ENCODE measurements around the gene ROBO3. TPM values are rescaled to one million over a fixed set of nuclear protein-coding genes. Genes with fewer than 3 reads are reported as not detected.

The ROBO3 gene
- total and polyA plus RNA-seq, 9 donors = 15.9 to 33.6 (median 25.9) TPM

- no peak for DNase-seq
- H3K36me3 ChIP-seq (ENCODE audit: control insufficient read depth, insufficient read depth, low read length) = no peaks in the 10 kb centered on the region
- no peak overlapping the region for H3K27ac ChIP-seq (ENCODE audit: low read length)
- no peaks in the 10 kb centered on the region for H3K9me3 ChIP-seq (replicated peaks; ENCODE audit: control insufficient read depth, low read depth, low read length)
- WGBS (ENCODE audit: insufficient coverage) = 2% methylated on average over 6 of the region's 8 CpGs
- H3K27me3 ChIP-seq (ENCODE audit: control insufficient read depth, insufficient read depth, low read length) = peaks cover 89% of the 10 kb centered on the region
- no peak overlapping the region for H3K4me3 ChIP-seq (ENCODE audit: low read length)
- H3K4me1 ChIP-seq (ENCODE audit: control insufficient read depth, insufficient read depth, low read length) = peaks cover 25% of the 10 kb centered on the region
Measured at GRCh38 chr11:124843616-124843910, 21.7 kb upstream of the ROBO3 start.

- no peaks in the 10 kb centered on the region for H3K9me3 ChIP-seq (replicated peaks; ENCODE audit: control insufficient read depth, low read depth, low read length)
- H3K27ac ChIP-seq (ENCODE audit: low read length) = no peak overlapping the region
- peaks cover 16% of the 10 kb centered on the region for H3K4me1 ChIP-seq (ENCODE audit: control insufficient read depth, insufficient read depth, low read length)
- WGBS (ENCODE audit: insufficient coverage) = 4% methylated on average over 3 of the region's 8 CpGs
- no peaks in the 10 kb centered on the region for H3K36me3 ChIP-seq (ENCODE audit: control insufficient read depth, insufficient read depth, low read length)
- no peak for DNase-seq
- H3K4me3 ChIP-seq (ENCODE audit: low read length) = no peak overlapping the region
- peaks cover 87% of the 10 kb centered on the region for H3K27me3 ChIP-seq (ENCODE audit: control insufficient read depth, insufficient read depth, low read length)
Measured at GRCh38 chr11:124844664-124845079, 20.6 kb upstream of the ROBO3 start.

DNA sequence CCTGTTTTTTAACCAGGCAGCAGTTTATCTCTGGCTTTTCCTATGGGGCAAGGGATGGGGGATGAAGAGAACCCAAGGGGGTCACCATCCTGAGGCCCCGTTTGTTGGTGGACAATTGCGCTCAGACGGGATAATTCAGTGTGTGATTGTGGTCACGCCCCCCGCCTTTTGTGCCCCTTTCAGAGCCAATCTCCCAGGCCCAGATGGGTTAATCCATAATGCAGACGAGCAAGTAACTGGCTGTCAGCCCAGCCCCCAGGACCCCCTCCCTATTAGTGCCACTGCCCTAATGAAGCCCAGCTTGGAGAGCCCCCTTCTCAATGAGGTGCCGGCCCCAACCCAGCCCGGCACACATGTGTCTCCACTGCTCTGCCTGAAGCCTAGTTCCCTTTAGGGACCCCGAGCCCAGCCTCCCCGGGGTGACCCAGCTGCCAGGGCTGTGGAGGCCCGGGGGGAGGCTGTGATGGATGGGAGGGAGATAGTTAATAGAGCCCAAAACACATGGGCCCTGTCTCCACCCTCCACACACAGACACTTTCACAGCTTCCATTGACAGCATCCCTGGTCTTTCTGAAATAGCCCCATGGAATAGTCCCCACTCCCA lies 19.1 kb upstream of the ROBO3 start:
- H3K27me3 ChIP-seq (ENCODE audit: control insufficient read depth, insufficient read depth, low read length) = peaks cover 78% of the 10 kb centered on the region
- H3K36me3 ChIP-seq (ENCODE audit: control insufficient read depth, insufficient read depth, low read length) = no peaks in the 10 kb centered on the region
- H3K9me3 ChIP-seq (replicated peaks; ENCODE audit: control insufficient read depth, low read depth, low read length) = no peaks in the 10 kb centered on the region
- H3K4me3 ChIP-seq (ENCODE audit: low read length) = no peak overlapping the region
- 6% methylated on average over 3 of the region's 11 CpGs for WGBS (ENCODE audit: insufficient coverage)
- peaks cover 12% of the 10 kb centered on the region for H3K4me1 ChIP-seq (ENCODE audit: control insufficient read depth, insufficient read depth, low read length)
- H3K27ac ChIP-seq (ENCODE audit: low read length) = no peak overlapping the region
- DNase-seq = no peak

DNA sequence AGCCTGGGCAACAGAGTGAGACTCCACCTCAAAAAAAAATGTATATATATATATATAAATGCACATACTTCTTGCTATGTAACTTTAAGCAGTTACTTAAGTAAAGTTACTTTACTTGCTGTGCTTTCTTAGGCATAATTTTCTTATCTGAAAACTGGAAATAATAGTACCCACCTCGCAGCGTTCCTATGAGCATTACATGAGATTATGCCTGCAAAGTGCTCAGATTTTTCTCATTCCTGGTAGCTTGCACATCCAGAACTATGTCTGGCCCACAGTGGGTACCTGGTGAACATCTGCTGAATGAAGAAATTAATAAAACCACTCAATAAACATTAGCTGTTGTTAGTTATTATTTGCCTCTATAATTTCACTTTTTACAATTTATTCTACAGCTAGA lies 6.1 kb upstream of the ROBO3 start:
- WGBS (ENCODE audit: insufficient coverage) = no CpG with 5 or more reads among the region's 2 CpGs
- peaks cover 59% of the 10 kb centered on the region for H3K27me3 ChIP-seq (ENCODE audit: control insufficient read depth, insufficient read depth, low read length)
- H3K4me3 ChIP-seq (ENCODE audit: low read length) = no peak overlapping the region
- no peak for DNase-seq
- no peaks in the 10 kb centered on the region for H3K36me3 ChIP-seq (ENCODE audit: control insufficient read depth, insufficient read depth, low read length)
- no peak overlapping the region for H3K27ac ChIP-seq (ENCODE audit: low read length)
- H3K4me1 ChIP-seq (ENCODE audit: control insufficient read depth, insufficient read depth, low read length) = peaks cover 10% of the 10 kb centered on the region
- no peaks in the 10 kb centered on the region for H3K9me3 ChIP-seq (replicated peaks; ENCODE audit: control insufficient read depth, low read depth, low read length)

DNA sequence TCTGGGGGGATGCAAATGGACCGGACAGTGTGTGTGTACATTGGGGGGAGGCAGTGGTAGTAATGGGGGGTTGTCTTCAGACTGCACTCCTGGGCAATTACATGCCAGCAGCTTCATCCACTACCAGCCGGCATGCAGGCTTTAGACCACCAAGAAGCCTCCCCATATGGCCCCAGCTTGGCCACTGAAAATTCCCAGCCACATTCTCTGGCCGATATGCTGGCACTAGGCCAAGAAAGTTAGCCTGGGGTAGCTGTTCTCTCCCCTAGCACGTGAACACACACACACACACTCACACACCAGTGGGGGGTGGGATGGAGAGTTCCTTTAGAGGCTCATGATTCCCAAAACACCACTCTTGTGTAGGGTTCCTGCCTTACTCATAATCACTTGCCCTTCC lies 3.6 kb upstream of the ROBO3 start:
- no peak overlapping the region for H3K27ac ChIP-seq (ENCODE audit: low read length)
- no peak for DNase-seq
- peaks cover 29% of the 10 kb centered on the region for H3K4me1 ChIP-seq (ENCODE audit: control insufficient read depth, insufficient read depth, low read length)
- WGBS (ENCODE audit: insufficient coverage) = 0% methylated on average over 1 of the region's 4 CpGs
- H3K4me3 ChIP-seq (ENCODE audit: low read length) = no peak overlapping the region
- no peaks in the 10 kb centered on the region for H3K36me3 ChIP-seq (ENCODE audit: control insufficient read depth, insufficient read depth, low read length)
- H3K27me3 ChIP-seq (ENCODE audit: control insufficient read depth, insufficient read depth, low read length) = peaks cover 77% of the 10 kb centered on the region
- no peaks in the 10 kb centered on the region for H3K9me3 ChIP-seq (replicated peaks; ENCODE audit: control insufficient read depth, low read depth, low read length)

- no peak overlapping the region for H3K27ac ChIP-seq (ENCODE audit: low read length)
- H3K9me3 ChIP-seq (replicated peaks; ENCODE audit: control insufficient read depth, low read depth, low read length) = no peaks in the 10 kb centered on the region
- H3K4me3 ChIP-seq (ENCODE audit: low read length) = peak overlapping the region; percentile 27
- H3K36me3 ChIP-seq (ENCODE audit: control insufficient read depth, insufficient read depth, low read length) = no peaks in the 10 kb centered on the region
- peak; percentile 74 for DNase-seq
- WGBS (ENCODE audit: insufficient coverage) = 2% methylated on average over 25 of the region's 31 CpGs
- H3K27me3 ChIP-seq (ENCODE audit: control insufficient read depth, insufficient read depth, low read length) = peaks cover 86% of the 10 kb centered on the region
- peaks cover 32% of the 10 kb centered on the region for H3K4me1 ChIP-seq (ENCODE audit: control insufficient read depth, insufficient read depth, low read length)
Measured at GRCh38 chr11:124863137-124863825, 2.0 kb upstream of the ROBO3 start.

GRCh38 chr11:124863826-124864165 lies 1.4 kb upstream of the ROBO3 start:
- Histone ChIP-seq H3K27me3 (ENCODE audit: control insufficient read depth, insufficient read depth, low read length) (peaks cover 90% of the 10 kb centered on the region), H3K9me3 (replicated peaks; ENCODE audit: control insufficient read depth, low read depth, low read length) (no peaks in the 10 kb centered on the region), H3K4me1 (ENCODE audit: control insufficient read depth, insufficient read depth, low read length) (peaks cover 35% of the 10 kb centered on the region), H3K27ac (ENCODE audit: low read length) (no peak overlapping the region), H3K36me3 (ENCODE audit: control insufficient read depth, insufficient read depth, low read length) (no peaks in the 10 kb centered on the region), H3K4me3 (ENCODE audit: low read length) (no peak overlapping the region)
- peak; percentile 15 for DNase-seq
- 3% methylated on average over 3 of the region's 9 CpGs for WGBS (ENCODE audit: insufficient coverage)

- peaks cover 41% of the 10 kb centered on the region for H3K4me1 ChIP-seq (ENCODE audit: control insufficient read depth, insufficient read depth, low read length)
Measured at GRCh38 chr11:124864176-124864891, 898 bp upstream of the ROBO3 start.

DNA sequence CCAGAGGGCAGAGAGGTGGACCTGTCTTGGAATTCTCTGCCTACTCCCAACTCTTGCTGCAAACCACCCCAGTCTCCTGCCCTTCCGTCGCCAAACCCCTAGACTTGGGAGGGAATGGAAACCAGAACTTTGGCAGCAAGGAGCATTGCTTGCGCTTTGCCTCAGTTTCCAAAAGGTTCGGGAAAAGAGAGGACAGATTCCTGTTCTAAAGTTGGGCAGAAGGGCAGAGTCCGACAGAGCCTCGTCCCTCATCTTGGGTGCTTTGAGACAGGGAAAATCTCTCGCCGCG lies 396 bp upstream of the ROBO3 start:
- no peaks in the 10 kb centered on the region for H3K36me3 ChIP-seq (ENCODE audit: control insufficient read depth, insufficient read depth, low read length)
- no peaks in the 10 kb centered on the region for H3K9me3 ChIP-seq (replicated peaks; ENCODE audit: control insufficient read depth, low read depth, low read length)
- WGBS (ENCODE audit: insufficient coverage) = 6% methylated on average over 7 of the region's 9 CpGs
- no peak overlapping the region for H3K27ac ChIP-seq (ENCODE audit: low read length)
- H3K4me1 ChIP-seq (ENCODE audit: control insufficient read depth, insufficient read depth, low read length) = peaks cover 42% of the 10 kb centered on the region
- H3K4me3 ChIP-seq (ENCODE audit: low read length) = no peak overlapping the region
- H3K27me3 ChIP-seq (ENCODE audit: control insufficient read depth, insufficient read depth, low read length) = peaks cover 94% of the 10 kb centered on the region
- DNase-seq = no peak

More at GRCh38 chr11:124864176-124864891, 898 bp upstream of the ROBO3 start:
- no peaks in the 10 kb centered on the region for H3K36me3 ChIP-seq (ENCODE audit: control insufficient read depth, insufficient read depth, low read length)
- H3K27ac ChIP-seq (ENCODE audit: low read length) = no peak overlapping the region
- H3K9me3 ChIP-seq (replicated peaks; ENCODE audit: control insufficient read depth, low read depth, low read length) = no peaks in the 10 kb centered on the region
- peaks cover 92% of the 10 kb centered on the region for H3K27me3 ChIP-seq (ENCODE audit: control insufficient read depth, insufficient read depth, low read length)
- WGBS (ENCODE audit: insufficient coverage) = 12% methylated on average over 10 of the region's 18 CpGs
- no peak for DNase-seq
- H3K4me3 ChIP-seq (ENCODE audit: low read length) = no peak overlapping the region

DNA sequence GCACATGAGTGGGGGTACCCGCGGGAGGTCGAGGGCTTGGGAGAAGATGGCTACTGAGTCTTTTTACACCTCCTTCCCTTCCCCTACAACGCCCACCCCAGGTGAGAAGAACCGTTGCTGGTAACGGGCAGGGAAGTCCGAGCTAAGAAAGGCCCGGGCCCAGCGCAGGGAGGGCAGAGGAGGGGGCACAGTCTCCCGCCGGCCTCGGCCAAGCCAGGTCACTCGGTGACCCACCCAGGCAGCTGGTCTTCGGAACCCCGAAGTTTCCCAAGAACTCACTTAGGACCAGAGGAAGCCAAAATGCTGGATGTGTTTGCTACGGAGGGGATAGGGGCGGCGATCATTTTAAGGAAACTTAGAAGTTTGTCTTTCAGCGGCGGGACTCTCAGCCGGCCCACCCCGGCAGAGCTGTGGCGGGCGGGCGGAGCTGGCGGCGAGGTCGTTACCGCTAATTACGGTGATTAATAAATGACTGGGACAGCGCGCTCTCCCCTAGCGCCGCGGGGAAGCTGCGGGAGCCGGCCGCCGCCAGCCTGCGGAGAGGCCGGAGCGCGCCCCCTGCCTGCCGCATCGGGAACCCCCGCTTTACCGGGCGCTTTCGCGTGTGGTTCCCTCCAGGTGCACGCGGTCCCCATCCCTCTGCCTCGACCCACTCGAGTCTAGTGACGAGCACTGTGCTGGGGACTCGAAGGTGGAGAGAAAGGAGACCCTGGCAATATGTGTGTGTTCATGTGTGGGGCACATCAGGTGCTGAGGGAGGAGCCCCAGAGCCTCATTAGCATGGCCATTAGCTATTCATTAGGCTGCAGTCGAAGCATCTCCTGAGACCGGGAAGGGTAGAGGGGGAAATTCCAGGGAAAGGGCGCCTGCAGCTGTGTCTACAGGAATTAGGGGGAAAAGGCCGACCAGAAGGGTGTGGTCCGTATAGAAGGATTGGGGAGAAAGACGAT lies 945 bp downstream of the ROBO3 start:
- Histone ChIP-seq H3K27ac (ENCODE audit: low read length) (no peak overlapping the region), H3K9me3 (replicated peaks; ENCODE audit: control insufficient read depth, low read depth, low read length) (no peaks in the 10 kb centered on the region), H3K4me1 (ENCODE audit: control insufficient read depth, insufficient read depth, low read length) (peaks cover 42% of the 10 kb centered on the region), H3K4me3 (ENCODE audit: low read length) (peak overlapping the region; percentile 24), H3K27me3 (ENCODE audit: control insufficient read depth, insufficient read depth, low read length) (peaks cover 99% of the 10 kb centered on the region), H3K36me3 (ENCODE audit: control insufficient read depth, insufficient read depth, low read length) (no peaks in the 10 kb centered on the region)
- under 1% methylated on average over 41 of the region's 62 CpGs for WGBS (ENCODE audit: insufficient coverage)
- DNase-seq = peak; percentile 19
